ENCODE measurements around the gene IGLL1. TPM values are rescaled to one million over a fixed set of nuclear protein-coding genes. Genes with fewer than 3 reads are reported as not detected.

Gene IGLL1
- total RNA-seq, 4 donors from 2014 or later = not detected

GRCh38 chr22:23533771-23534191 is 46.3 kb downstream of the IGLL1 start:
- H3K9me3 ChIP-seq = no peaks in the 10 kb centered on the region
- H3K4me1 ChIP-seq = peaks cover 0 to 28% (median 0%) of the 10 kb centered on the region in 3 donors
- no peak overlapping the region for H3K4me3 ChIP-seq
- ATAC-seq = no peak
- no peaks in the 10 kb centered on the region for H3K27me3 ChIP-seq
- no peak for TF ChIP-seq EP300 (IDR thresholded peaks at IDR 0.05)
- TF ChIP-seq, protein P1, sequence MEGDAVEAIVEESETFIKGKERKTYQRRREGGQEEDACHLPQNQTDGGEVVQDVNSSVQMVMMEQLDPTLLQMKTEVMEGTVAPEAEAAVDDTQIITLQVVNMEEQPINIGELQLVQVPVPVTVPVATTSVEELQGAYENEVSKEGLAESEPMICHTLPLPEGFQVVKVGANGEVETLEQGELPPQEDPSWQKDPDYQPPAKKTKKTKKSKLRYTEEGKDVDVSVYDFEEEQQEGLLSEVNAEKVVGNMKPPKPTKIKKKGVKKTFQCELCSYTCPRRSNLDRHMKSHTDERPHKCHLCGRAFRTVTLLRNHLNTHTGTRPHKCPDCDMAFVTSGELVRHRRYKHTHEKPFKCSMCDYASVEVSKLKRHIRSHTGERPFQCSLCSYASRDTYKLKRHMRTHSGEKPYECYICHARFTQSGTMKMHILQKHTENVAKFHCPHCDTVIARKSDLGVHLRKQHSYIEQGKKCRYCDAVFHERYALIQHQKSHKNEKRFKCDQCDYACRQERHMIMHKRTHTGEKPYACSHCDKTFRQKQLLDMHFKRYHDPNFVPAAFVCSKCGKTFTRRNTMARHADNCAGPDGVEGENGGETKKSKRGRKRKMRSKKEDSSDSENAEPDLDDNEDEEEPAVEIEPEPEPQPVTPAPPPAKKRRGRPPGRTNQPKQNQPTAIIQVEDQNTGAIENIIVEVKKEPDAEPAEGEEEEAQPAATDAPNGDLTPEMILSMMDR (IDR thresholded peaks at IDR 0.05) = no peak
- TF ChIP-seq POLR2A (IDR thresholded peaks at IDR 0.05) = no peak
- TF ChIP-seq POLR2AphosphoS5 (IDR thresholded peaks at IDR 0.05) = no peak
- H3K27ac ChIP-seq = no peak overlapping the region
- no peaks in the 10 kb centered on the region for H3K36me3 ChIP-seq
- 59 to 88% methylated on average over 3 to 8 of the region's 8 CpGs for WGBS, 2 donors (ENCODE audit: low coverage in 1 of 2)

DNA sequence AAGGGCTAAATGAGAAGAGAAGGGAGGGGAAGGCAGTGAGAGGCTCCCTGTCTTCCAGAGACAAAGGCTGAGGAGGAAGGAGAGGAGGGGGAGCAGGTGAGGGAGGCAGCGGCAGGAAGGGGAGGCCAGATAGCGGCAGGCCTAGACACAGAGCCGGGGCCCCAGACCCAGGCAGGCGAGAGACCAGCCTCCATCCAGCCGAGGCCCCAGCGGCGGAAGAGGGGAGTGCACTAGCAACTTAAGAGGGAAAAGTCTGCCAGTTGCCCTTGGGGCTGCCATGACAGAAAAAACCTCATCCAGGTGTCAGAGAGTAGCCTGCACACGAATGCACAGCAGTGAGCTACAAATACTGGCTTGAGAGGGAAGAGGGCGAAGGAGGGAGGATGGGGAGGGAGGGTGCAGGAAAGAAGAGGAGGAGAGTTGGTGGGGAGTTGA is 46.7 kb downstream of the IGLL1 start:
- TF ChIP-seq EP300 (IDR thresholded peaks at IDR 0.05) = no peak
- TF ChIP-seq POLR2AphosphoS5 (IDR thresholded peaks at IDR 0.05) = no peak
- TF ChIP-seq, protein P1 (IDR thresholded peaks at IDR 0.05) = no peak
- TF ChIP-seq POLR2A (IDR thresholded peaks at IDR 0.05) = no peak
- no peak overlapping the region for H3K27ac ChIP-seq
- peaks cover 0 to 24% (median 0%) of the 10 kb centered on the region in 3 donors for H3K4me1 ChIP-seq
- H3K9me3 ChIP-seq = no peaks in the 10 kb centered on the region
- H3K27me3 ChIP-seq = no peaks in the 10 kb centered on the region
- no peaks in the 10 kb centered on the region for H3K36me3 ChIP-seq
- no peak overlapping the region for H3K4me3 ChIP-seq
- no peak for ATAC-seq
- 39 to 42% methylated on average over 3 to 8 of the region's 9 CpGs for WGBS, 2 donors (ENCODE audit: low coverage in 1 of 2)

GRCh38 chr22:23532731-23533130 is 47.4 kb downstream of the IGLL1 start:
- no peak overlapping the region for H3K27ac ChIP-seq
- H3K4me1 ChIP-seq = peaks cover 0 to 17% (median 0%) of the 10 kb centered on the region in 3 donors
- ATAC-seq = no peak
- no peaks in the 10 kb centered on the region for H3K36me3 ChIP-seq
- WGBS, 2 donors (ENCODE audit: low coverage in 1 of 2) = 88 to 100% methylated on average over 2 to 3 of the region's 5 CpGs
- no peaks in the 10 kb centered on the region for H3K27me3 ChIP-seq
- H3K9me3 ChIP-seq = no peaks in the 10 kb centered on the region
- H3K4me3 ChIP-seq = no peak overlapping the region
- TF ChIP-seq POLR2AphosphoS5 (IDR thresholded peaks at IDR 0.05) (no peak), POLR2A (IDR thresholded peaks at IDR 0.05) (no peak), EP300 (IDR thresholded peaks at IDR 0.05) (no peak)
- TF ChIP-seq, protein P1 (IDR thresholded peaks at IDR 0.05) = no peak

DNA sequence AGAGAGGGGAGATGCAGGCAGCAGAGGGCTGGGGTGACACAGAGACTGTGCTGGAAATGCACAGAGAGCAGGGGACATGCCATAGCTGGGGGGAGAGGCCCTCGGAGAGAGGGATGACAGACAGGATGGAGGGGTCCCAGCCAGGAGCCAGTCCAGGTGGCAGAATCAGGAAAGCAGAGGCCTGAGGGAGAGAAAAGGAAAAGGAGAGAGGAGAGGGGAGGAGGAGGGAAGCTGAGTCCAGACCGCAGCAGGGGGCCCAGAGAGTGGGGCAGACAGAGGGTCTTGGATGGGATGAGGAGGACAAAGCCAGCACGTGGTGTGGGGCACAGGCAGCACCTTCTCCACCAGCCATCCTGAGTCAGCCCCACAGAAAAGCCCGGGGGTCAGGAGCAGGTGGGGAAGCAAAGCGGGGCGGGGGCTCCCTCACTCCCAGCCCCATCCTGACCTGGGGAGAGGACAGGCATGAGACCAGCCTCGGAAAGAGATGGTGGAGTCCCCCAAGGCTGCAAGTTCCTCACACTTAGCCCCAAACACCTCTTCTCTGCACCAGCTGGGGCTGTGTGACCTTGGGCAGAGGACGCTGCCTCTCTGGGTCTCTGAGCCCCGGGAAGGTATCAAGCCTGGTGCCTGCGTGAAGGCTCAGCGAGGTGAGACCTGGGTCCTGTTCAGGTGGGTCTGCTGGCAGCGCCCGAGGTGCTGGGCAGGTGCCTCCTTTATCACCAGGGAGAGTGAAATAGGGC is 48.0 kb downstream of the IGLL1 start:
- Histone ChIP-seq H3K9me3 (no peaks in the 10 kb centered on the region), H3K4me1 (peaks cover 0 to 20% (median 0%) of the 10 kb centered on the region in 3 donors), H3K4me3 (no peak overlapping the region), H3K27ac (no peak overlapping the region), H3K27me3 (no peaks in the 10 kb centered on the region), H3K36me3 (no peaks in the 10 kb centered on the region)
- WGBS, 2 donors (ENCODE audit: low coverage in 1 of 2) = 63 to 67% methylated on average over 1 to 4 of the region's 13 CpGs
- TF ChIP-seq EP300 (IDR thresholded peaks at IDR 0.05) (no peak), POLR2A (IDR thresholded peaks at IDR 0.05) (no peak), POLR2AphosphoS5 (IDR thresholded peaks at IDR 0.05) (no peak)
- TF ChIP-seq, protein P1 (IDR thresholded peaks at IDR 0.05) = no peak
- ATAC-seq = no peak
